Stimulated activated CD8-positive, alpha-beta memory T cell treated with anti-CD3 and anti-CD28 coated beads, Interleukin-4, amount 100 ng/mL, for 4 hours (primary cell): Measurements from ENCODE around the gene BCAT1.

Experiments
- DNase-seq, 2 donors: peaks; one replicate each; pipeline ENCODE4 v3.0.0-alpha.2; 2020; ENCODE audit warnings: low read depth in 2 of 2, low spot score in 1 of 2

BCAT1 gene

GRCh38 chr12:24948757-24949722, at the start of gene BCAT1:
Gene BCAT1, minus strand, starts transcription at chr12:24949101. Its CDS starts 169 bp downstream, at chr12:24948932.
- DNase-seq, result peak in 1 of 2 donors; percentile 11

DNA sequence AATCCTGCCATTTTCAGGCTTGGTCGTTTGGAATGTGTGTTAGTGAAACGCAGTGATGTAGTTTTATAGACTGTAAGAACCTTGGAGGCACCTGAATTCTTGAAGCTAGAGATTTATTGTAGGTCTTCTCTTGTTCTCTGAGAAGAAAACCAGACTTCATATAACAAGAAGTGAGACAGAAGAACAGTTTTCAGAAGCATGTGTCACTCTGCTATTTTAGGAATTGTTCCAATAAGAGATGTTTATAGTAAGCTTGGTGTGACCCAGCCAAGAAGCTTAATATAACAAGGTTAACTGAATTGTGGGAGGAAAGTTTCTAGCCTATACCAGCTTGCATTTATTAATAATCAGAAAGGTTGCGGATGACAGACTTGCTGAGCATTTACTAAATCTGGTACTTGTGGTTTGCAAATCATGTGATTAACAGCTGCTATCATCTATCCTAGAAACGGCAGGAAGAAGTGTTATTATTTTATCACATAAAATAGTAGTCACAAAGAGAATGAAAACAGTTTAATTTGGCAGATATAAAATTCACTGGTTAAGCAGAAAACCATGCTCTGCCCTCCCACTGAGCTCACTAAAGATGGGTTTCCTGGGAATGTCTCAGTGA, 49.2 kb upstream of the BCAT1 start:
- DNase-seq, result no peak

GRCh38 chr12:24997496-24997895, 48.6 kb upstream of the BCAT1 start:
- DNase-seq, result no peak

GRCh38 chr12:24996820-24997219, 47.9 kb upstream of the BCAT1 start:
- no peak for DNase-seq

GRCh38 chr12:24996102-24996797, 47.3 kb upstream of the BCAT1 start:
- no peak for DNase-seq

DNA sequence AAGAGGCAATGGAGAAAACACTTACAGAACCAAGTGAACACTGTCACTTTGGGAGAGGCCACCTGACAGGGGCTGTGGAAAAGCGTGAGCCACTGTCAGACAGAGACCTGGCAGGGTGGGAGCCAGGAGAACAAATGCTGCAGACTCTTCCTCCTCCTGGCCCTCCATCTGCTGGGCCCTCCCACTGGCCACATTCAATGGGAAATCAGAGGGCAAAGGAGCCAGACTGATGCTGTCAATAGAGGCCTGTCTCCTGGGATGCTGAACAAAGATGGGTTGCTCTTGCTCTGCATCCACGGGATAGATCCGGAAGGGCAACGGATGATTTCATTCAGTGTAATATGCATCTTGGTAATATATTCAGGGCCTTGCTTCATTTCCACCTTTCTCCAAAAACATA, 44.9 kb upstream of the BCAT1 start:
- DNase-seq, result no peak

DNA sequence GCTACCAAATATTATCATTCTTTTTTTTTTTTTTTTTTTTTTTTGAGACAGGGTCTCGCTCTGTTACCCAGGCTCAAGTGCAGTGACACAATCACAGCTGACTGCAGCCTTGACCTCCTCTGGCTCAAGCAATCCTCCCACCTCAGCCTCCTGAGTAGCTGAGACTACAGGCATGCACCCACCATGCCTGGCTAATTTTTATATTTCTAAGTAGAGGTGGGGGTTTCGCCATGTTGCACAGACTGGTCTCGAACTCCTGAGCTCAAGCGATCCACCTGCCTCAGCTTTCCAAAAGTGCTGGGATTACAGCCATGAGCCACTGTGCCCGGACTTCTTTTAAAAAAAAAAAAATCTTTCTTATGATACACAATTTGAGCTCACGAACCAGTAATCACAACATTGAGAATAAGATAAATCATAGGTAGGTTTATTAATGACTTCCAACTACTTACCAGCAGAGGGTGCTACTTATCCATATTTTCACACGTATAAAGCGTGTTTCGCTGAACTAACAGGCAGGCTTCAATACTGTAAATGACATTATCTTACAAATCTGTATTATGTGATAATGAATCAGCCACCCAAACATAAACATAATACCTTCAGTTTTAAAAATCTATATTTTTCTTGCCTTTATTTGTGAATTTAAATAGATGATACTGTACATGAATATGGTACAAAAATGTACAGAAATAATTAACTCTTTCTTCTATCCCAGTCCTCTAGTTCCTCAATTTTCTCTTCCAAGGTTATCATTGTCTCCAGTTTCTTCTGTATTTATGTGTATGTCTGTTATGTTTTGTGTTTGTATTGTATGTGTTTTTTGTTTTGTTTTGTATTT, 42.5 kb upstream of the BCAT1 start:
- DNase-seq, result no peak

- no peak for DNase-seq
These were observed 40.3 kb upstream of the BCAT1 start for GRCh38 chr12:24989216-24989615.

DNA sequence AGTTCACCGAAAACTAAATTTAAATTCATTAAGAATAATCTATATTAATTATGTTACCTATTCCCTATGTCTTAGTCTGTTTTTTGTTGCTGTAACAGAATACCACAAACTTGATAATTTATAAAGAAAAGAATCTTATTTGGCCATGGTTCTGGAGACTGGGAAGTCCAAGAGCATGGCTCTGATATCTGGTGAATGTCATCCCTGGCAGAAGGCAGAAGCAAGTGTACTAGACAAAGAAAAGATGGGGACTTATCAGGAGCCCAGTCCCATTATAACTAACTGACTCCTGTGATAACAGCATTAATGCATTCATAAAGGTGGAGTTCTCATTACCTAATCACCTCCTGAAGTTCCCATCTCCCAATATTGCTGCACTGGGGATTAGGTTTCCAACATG, 33.3 kb upstream of the BCAT1 start:
- no peak for DNase-seq

GRCh38 chr12:24979976-24980730, 31.3 kb upstream of the BCAT1 start:
- DNase-seq, result no peak

- no peak for DNase-seq
These were observed 30.4 kb upstream of the BCAT1 start for GRCh38 chr12:24979329-24979728.

GRCh38 chr12:24977711-24978110, 28.8 kb upstream of the BCAT1 start:
- no peak for DNase-seq

GRCh38 chr12:24977060-24977459, 28.2 kb upstream of the BCAT1 start:
- DNase-seq, result no peak

DNA sequence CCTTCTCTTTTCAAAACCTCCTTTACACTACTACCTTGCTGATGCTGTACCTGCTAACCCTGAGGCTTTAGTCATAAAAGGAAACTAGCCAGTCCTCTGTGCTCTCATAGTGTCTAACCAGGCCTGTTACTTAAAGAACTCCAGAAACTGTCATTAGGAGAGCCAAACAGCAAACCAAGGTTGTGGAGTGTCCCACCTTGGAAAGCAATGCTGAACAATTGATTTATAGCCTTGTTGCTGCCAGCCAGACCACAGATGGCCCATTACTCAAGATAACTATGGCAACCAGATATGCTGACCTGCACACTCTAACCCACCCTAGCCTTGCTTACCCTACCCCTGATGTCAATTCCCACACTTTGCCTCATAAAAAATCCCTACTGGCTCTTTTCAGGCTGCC, 26.5 kb upstream of the BCAT1 start:
- no peak for DNase-seq

DNA sequence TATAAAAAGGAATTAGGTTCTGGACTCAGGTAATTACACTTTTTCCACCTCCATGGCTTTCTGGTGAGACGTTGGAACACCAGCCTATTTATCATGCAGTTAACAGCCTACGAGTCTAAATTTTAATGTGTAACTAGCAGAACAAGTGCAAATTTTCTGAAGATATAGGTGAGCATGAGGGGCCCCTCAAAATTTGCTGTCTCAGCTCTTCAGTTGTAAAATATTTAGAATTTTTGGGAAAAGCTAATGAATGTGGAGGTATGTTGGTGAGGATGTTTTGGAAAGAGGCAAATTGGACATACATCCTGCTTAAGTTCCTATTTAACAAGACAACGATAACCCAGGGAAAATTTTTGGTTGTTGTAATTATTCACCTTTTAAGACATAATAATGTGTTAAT, 25.3 kb upstream of the BCAT1 start:
- DNase-seq, result no peak

DNA sequence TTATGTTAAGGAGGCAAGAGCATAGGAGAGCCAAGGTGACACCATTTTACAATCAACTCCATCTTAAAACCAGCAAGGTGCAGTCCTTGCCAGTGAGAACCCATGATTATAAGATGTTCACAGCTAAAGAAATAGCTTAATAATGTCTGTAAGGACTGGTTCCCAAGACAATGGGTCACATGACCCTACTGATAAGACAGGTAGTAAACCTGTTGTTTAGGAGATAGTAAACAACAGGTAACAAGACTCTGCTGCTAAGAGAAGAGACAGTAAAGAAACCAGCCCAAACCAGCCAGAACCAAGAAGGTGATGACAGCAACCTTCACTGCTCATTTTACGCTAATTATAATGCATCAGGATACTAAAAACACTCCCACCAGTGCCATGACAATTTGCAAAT, 23.2 kb upstream of the BCAT1 start:
- DNase-seq, result no peak

- no peak for DNase-seq
These were observed 21.3 kb upstream of the BCAT1 start for GRCh38 chr12:24970177-24970576.

GRCh38 chr12:24966951-24967564, 18.2 kb upstream of the BCAT1 start:
- no peak for DNase-seq

- DNase-seq, result no peak
These were observed 15.4 kb upstream of the BCAT1 start for GRCh38 chr12:24964342-24964741.
